CD4-positive, alpha-beta T cell treated with Interleukin-12 subunit alpha and Interleukin-12 subunit beta, for 1 hour (primary cell): Measurements from ENCODE around the gene ENAH.
"Not testable (repeated sequence)": the region's sequence is repeated elsewhere in the genome, so short reads cannot be mapped to it uniquely, and the experiment has no call there.

Experiments
- DNase-seq: peaks from one replicate; pipeline ENCODE4 v3.0.0-alpha.2; 2020

The ENAH gene

DNA sequence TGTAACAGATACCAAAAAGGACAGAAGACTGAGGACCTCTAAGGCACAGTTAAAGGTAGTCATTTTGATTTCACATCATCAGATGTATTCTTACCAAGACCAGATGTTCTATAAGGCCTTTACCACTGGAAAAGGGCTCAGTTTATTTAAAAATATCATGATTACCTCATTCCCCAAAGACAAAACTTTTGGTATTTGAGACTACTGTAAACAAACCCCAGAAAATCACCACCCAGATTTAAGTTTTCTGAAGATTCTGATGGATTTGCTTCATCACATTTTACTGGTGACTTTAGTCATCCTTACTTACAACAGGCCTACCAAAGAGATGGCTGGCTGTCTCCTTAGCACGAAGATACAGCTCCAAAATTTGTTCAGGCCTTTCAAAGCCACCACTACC is 8.3 kb downstream of the ENAH start:
- DNase-seq, result no peak

- DNase-seq, result no peak
These were observed 10.7 kb downstream of the ENAH start for GRCh38 chr1:225642177-225642576.

DNA sequence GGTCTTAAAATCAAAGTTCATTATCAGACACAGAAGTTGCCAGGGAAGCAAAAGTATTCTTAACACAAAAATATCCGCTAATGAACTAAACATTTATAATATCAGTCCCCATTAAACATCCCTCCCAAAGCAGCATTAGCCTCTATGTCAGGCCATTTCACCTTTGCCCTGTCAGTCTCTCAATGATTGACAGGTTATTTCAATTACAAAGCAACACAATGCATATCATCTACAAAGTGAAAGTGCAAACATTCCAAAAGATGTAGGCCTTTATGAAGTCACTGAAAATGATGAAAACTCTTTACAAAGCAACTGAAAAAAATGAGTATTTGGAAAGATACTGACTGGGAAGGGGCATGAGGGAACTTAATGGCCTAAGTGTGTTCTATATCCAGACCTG is 14.1 kb downstream of the ENAH start:
- no peak for DNase-seq

- DNase-seq, result no peak
These were observed 15.2 kb downstream of the ENAH start for GRCh38 chr1:225637651-225638199.

- not testable (repeated sequence) for DNase-seq
These were observed 15.9 kb downstream of the ENAH start for GRCh38 chr1:225636992-225637391.

DNA sequence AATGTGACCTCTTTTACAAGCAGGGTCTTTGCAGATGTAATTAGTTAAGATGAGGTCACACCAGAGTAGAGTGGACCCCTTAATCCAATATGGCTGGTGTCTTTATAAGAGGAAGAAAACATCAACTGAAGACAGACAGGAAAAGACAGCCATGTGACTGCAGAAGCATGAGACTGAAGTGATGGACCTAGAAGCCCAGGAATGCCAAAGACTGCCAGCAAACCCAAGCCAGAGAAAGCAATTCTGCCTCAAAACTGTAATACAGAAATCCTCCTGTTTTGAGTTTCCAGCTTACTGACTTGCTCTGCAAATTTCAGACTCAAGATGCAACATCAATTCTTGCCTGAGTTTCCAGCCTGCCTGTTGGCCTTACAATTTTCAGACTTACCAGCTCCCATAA is 17.3 kb downstream of the ENAH start:
- DNase-seq, result no peak

DNA sequence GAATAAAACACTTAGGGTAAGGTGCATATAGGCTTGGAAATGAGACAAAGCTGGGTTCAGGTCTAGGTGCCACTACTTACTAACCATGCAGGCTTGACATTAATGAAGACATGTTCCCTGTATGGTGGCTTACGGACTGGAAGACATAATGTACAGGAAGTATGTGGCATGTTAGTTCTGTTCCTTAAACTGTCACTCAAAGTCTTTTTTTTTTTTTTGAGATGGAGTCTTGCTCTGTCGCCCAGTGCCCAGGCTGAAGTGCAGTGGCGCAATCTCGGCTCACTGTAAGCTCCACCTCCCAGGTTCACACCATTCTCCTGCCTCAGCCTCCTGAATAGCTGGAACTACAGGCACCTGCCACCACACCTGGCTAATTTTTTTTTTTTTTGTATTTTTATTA is 20.1 kb downstream of the ENAH start:
- DNase-seq, result not testable (repeated sequence)

DNA sequence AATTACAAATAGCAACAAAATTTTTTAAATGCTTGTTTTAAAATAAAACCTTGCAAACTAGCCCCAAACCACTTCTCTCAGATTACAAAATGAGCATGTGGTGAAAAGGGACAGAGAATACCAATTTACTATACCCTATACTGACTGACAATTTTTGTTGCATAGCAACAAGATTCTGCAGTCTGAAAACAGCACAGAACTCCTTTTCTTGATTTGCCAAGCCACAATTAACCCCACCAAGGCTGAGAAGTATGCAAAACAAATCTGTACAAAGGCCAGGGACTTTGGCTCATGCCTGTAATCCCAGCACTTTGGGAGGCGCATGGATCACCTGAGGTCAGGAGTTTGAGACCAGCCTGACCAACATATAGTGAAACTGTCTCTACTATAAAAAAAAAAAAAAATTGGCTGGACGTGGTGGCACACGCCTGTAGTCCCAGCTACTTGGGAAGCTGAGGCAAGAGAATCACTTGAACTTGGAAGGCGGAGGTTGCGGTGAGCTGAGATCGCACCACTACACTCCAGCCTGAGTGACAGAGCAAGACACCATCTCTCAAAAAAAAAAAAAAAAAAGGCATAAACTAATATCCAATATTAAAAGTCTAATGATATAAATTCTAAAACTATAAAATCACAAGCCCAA is 21.8 kb downstream of the ENAH start:
- DNase-seq, result no peak

DNA sequence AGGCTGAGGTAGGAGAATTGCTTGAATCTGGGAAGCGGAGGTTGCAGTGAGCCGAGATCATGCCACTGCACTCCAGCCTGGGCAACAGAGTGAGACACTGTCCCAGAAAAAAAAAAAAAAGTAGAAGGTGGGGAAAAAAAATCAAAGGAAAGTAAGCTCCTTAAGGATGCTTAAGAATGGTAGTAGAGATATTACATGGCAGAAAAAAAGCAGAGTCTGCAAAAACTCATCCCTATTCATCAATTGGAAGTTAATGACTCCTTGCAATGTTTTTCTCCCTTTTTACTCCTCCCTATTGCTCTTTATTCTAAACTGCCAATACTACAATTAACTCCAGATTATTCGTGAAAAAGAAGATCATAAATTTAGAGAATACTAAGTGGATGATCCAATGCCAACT is 23.4 kb downstream of the ENAH start:
- DNase-seq, result no peak

DNA sequence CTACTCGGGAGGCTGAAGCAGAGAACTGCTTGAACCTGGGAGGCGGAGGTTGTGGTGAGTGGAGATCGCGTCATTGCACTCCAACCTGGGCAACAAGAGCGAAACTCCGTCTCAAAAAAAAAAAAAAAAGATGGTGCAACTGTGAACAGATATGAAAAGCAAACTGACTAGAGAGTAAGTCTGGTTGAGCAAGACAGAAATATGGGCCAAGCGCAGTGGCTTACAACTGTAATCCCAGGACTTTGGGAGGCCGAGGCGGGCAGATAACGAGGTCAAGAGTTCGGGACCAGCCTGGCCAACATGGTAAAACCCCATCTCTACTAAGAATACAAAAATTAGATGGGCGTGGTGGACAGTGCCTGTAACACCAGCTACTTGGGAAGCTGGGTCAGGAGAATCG is 24.1 kb downstream of the ENAH start:
- DNase-seq, result not testable (repeated sequence)

DNA sequence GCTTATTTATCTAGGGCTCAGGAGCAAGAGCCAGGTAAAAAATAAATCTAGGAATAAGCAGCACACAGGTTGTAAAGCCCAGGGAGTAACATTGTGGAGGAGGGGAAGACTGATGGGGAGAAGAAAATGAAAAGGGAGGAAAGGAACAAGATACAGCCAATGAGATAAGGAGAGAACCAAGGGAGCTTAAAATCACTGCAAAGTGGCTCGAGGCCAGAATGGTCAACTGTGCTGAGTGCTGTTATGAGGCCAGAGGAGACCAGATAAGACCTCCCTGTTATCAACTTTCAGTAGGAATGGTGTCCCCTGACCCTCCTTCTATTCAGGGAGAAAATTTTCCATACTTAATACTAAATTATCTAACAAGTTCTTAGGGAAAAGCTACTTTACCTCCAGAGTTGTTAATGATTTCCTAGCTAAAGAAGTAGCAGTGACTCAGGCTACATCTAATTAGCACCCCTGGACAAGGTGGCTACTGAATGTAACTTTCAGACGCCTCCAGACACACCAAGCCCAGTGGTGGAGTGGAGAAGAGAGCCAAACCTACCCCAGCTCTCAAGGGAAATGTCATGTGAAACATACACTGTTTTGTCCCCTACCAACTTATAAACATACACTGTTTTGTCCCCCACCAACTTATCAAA is 25.5 kb downstream of the ENAH start:
- DNase-seq, result no peak

DNA sequence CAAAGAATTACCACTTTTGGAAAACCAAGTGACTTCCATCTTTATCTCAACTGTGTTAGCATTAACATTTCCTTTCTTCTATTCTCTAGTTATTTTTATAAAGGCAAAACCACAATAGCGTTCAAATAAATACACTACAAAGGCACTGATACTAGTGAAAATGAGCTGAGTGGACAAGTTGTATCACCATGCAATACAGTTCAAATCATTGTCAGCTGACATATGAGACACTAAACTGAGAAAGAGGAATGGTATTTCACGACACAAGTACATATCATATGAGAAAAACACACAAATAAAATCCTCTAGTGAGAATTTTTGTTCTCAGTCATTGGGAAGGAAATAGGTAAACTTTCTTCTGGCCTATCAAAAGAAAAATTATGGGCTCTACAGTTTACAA is 26.2 kb downstream of the ENAH start:
- no peak for DNase-seq

DNA sequence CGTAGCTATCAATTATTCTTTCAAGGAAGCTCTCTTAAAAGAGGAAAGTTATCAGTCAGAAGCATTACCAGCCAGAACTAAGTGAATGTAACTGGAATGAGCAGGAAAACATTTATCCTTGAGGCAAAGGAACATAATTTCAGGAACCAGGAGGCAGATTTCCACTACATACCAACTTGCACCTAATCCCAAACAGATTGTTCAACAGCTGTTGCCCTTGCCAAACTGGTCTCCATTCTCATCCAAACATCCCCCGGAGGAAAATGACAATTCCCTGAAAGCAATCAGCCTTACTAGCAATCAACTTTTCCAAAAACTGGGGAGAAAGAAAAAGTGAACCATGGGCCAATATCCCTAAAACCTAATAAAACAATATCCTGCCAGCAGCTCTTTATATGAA is 35.0 kb downstream of the ENAH start:
- DNase-seq, result no peak

DNA sequence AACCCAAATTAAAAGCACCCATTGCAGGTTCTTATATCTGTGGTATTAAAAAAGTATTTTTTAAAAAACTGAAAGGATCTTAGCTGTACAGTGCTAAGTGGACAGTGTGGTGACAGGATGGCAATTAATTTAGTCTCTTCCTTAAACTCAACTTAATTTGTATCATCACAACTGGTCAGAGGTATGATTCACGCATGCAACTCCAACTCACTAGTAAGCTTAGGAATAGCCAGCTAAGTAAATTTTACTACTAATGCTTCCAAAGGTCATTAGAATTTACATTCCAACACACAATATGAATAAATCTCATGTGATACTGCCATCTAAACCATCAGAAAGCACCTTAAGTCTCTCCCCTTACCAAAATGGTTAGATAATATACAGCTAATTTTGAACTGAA is 35.4 kb downstream of the ENAH start:
- no peak for DNase-seq

DNA sequence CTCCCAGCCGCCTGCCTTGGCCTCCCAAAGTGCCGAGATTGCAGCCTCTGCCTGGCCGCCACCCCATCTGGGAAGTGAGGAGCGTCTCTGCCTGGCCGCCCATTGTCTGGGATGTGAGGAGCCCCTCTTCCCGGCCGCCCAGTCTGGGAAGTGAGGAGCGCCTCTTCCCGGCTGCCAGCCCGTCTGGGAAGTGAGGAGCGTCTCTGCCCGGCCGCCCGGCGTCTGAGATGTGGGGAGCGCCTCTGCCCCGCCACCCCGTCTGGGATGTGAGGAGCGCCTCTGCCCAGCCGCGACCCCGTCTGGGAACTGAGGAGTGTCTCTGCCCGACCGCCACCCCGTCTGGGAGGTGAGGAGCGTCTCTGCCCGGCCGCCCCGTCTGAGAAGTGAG is 37.5 kb downstream of the ENAH start:
- DNase-seq, result not testable (repeated sequence)

GRCh38 chr1:225613006-225613405 is 39.9 kb downstream of the ENAH start:
- DNase-seq, result no peak

- DNase-seq, result no peak
These were observed 40.6 kb downstream of the ENAH start for GRCh38 chr1:225612287-225612686.

- no peak for DNase-seq
These were observed 41.2 kb downstream of the ENAH start for GRCh38 chr1:225611537-225612223.

DNA sequence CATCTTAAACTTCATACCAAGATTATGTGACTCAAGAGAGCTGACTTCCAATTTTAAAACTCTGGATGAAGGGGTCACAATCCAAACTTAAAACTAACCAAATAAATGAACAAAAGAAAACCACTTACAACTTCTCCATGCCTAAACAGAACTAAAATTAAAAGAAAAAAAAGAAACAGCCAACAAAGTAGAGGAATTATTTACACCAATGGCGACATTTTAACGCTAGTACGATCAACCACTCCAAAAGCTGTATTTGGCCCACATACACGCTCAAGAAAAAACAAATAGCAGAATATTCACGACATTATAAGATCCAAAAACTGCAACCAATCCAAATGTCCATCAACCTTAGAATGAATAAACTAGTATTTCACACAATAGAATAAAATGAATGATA is 42.4 kb downstream of the ENAH start:
- DNase-seq, result no peak

- no peak for DNase-seq
These were observed 44.7 kb downstream of the ENAH start for GRCh38 chr1:225608014-225608796.

DNA sequence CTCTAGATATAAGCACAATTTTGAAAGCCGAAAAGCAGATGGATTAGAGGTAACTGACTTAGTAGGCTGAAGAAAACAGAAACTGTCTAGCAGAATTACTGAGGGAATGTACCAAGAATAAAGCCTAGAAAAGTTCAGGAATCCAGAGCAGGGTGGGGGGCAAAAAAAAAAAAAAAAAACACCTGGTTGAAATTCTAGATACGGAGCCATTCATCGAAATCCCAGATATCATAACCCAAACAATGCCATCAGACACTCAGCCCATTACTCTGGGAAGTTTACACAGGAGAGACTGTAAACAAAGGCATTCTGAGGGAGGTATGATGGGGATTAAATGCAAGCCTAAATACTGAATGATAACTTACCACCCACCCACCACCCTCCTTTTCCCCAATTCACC is 45.6 kb downstream of the ENAH start:
- no peak for DNase-seq

- no peak for DNase-seq
These were observed 49.2 kb downstream of the ENAH start for GRCh38 chr1:225603538-225604354.
